ENCODE results near the gene NDUFA11. TPM values are rescaled to one million over a fixed set of nuclear protein-coding genes. Genes with fewer than 3 reads are reported as not detected.
A peak's percentile ranks its signal among the peaks of the same experiment; 100 is the strongest.

The NDUFA11 gene
- total and polyA plus RNA-seq, 2 of the 13 experiments (the other 11 are each of a cell fraction or from before 2014, with no cell fraction given): 286 to 378 TPM

- TF ChIP-seq ZNF280B (CRISPR knock-in tag; IDR thresholded peaks at IDR 0.05; ENCODE audit: borderline replicate concordance) (no peak), ZNF574 (CRISPR knock-in tag; IDR thresholded peaks at IDR 0.05) (peak; percentile 54), HMGXB3 (CRISPR knock-in tag; IDR thresholded peaks at IDR 0.05; ENCODE audit: borderline replicate concordance) (no peak), PTBP1 (IDR thresholded peaks at IDR 0.05; ENCODE audit: low read depth, low read length, poor library complexity, severe bottlenecking) (no peak), NR2F2 (IDR thresholded peaks at IDR 0.05; ENCODE audit: borderline replicate concordance, low read depth) (0 out of 2 replicates have a peak, but pooled peaks have one; percentile 39), CREBL2 (CRISPR knock-in tag; IDR thresholded peaks at IDR 0.05; ENCODE audit: borderline replicate concordance) (no peak), ZNF589 (CRISPR knock-in tag; conservative IDR thresholded peaks at IDR 0.05) (no peak), ZBTB49 (CRISPR knock-in tag; IDR thresholded peaks at IDR 0.05; ENCODE audit: borderline replicate concordance) (no peak), ZSCAN31 (CRISPR knock-in tag; IDR thresholded peaks at IDR 0.05; ENCODE audit: low read depth) (no peak), ZNF781 (CRISPR knock-in tag; IDR thresholded peaks at IDR 0.05; ENCODE audit: borderline replicate concordance, not compliant biosample characterization) (no peak), ZNF619 (CRISPR knock-in tag; IDR thresholded peaks at IDR 0.05) (no peak), PHF21A (CRISPR knock-in tag; IDR thresholded peaks at IDR 0.05) (peak; percentile 74), ZBTB37 (CRISPR knock-in tag; IDR thresholded peaks at IDR 0.05) (peak; percentile 94)
Observed at GRCh38 chr19:5908773-5909442, 5.3 kb upstream of the NDUFA11 start (continued).
